Measurements from ENCODE around the gene CR1L. TPM values are rescaled to one million over a fixed set of nuclear protein-coding genes. Genes with fewer than 3 reads are reported as not detected.
A peak's percentile ranks its signal among the peaks of the same experiment; 100 is the strongest.

Gene CR1L
- total and polyA plus RNA-seq, 9 of the 15 experiments (the other 6 are each of a cell fraction or from before 2014, with no cell fraction given), result 10.1 to 74.8 (median 34.3) TPM

GRCh38 chr1:207691841-207692240, 46.9 kb downstream of the CR1L start:
- H3K4me1 ChIP-seq (replicated peaks in 1 of 2; ENCODE audit: control insufficient read depth in 2 of 2, insufficient read depth in 2 of 2, low read length in 2 of 2), result peaks cover 5 to 12% of the 10 kb centered on the region in 2 experiments; a peak in 3 of 5 replicates
- peaks cover 10% of the 10 kb centered on the region; the same call in 2 of the 3 replicates for H3K36me3 ChIP-seq (ENCODE audit: control insufficient read depth, insufficient read depth, low read length)
- peak overlapping the region; percentile 47 for H3K4me2 ChIP-seq (ENCODE audit: insufficient read depth, low read length)
- FAIRE-seq (no peak), DNase-seq (ENCODE audit: extremely low read depth in 1 of 4, low spot score in 3 of 4) (peak in 2 of 4 experiments; percentile 37 to 78), ATAC-seq (peak; percentile 74)
- in situ Hi-C loops (cut with MboI), result no loop called here
- intact Hi-C loops (cut with micrococcal nuclease), result loop anchor here (2.0 kb wide), 1 partner anchor 41 kb away; no protein-coding TSS in a partner anchor
- POLR2A ChIA-PET, result interaction anchor here (0.6 to 1.7 kb wide), 9 partner anchors 10 to 1028 kb away, joined by 3 to 6 read pairs (median 3); no protein-coding TSS in a partner anchor
- no peaks in the 10 kb centered on the region for H3K27me3 ChIP-seq (ENCODE audit: control insufficient read depth in 2 of 2, insufficient read depth in 2 of 2, low read length in 2 of 2)
- CTCF ChIA-PET (ENCODE audit: low intra/inter-chr PET ratio), result interaction anchor here (1.8 kb wide), 1 partner anchor 112 kb away, joined by 5 read pairs; no protein-coding TSS in a partner anchor
- H3K27ac ChIP-seq (ENCODE audit: extremely low read depth, low read depth, low read length), result peak overlapping the region; percentile 54
- no TSS peak for BruUV-seq (replicated peaks)
- 8% methylated on average over 11 of the region's 11 CpGs for whole genome bisulfite sequencing (ENCODE audit: insufficient coverage, low coverage, missing lambda C conversion rate)
- no peaks in the 10 kb centered on the region for H4K20me1 ChIP-seq (replicated peaks; ENCODE audit: control insufficient read depth, insufficient read depth, low read length)
- H3K79me2 ChIP-seq (ENCODE audit: control insufficient read depth, insufficient read depth, low read length), result no peaks in the 10 kb centered on the region
- H2AFZ ChIP-seq (ENCODE audit: low read depth, low read length), result peak overlapping the region; percentile 20
- H3K9ac ChIP-seq (ENCODE audit: insufficient read depth in 1 of 2, low read depth in 2 of 2, low read length in 2 of 2), result peak overlapping the region; percentile 32 to 33; a peak in 3 of 4 replicates
- H3K9me1 ChIP-seq (ENCODE audit: control insufficient read depth, insufficient read depth, low read length), result no peaks in the 10 kb centered on the region
- no peak overlapping the region; the same call in 1 of the 2 replicates for H3K4me3 ChIP-seq
- H3K9me3 ChIP-seq (replicated peaks; ENCODE audit: control insufficient read depth, insufficient read depth, low read depth, low read length), result no peaks in the 10 kb centered on the region
- 0 out of 2 replicates have a peak, but pooled peaks have one; percentile 22 for TF ChIP-seq CREB3 (tag; conservative IDR thresholded peaks at IDR 0.05; ENCODE audit: low read depth)
- no peak for TF ChIP-seq MYNN (IDR thresholded peaks at IDR 0.05)
- no peak for TF ChIP-seq MYNN (CRISPR knock-in tag; IDR thresholded peaks at IDR 0.05)
- TF ChIP-seq SPI1 (IDR thresholded peaks at IDR 0.05; ENCODE audit: borderline replicate concordance, low read depth, low read length), result peak; percentile 59; the same call in 1 of the 2 replicates
- TF ChIP-seq DEAF1 (CRISPR knock-in tag; IDR thresholded peaks at IDR 0.05), result no peak
- TF ChIP-seq EP400 (IDR thresholded peaks at IDR 0.05), result 0 out of 2 replicates have a peak, but pooled peaks have one; percentile 7
- TF ChIP-seq MECOM (CRISPR knock-in tag; IDR thresholded peaks at IDR 0.05), result no peak
- no peak for TF ChIP-seq CBX8 (IDR thresholded peaks at IDR 0.05; ENCODE audit: borderline replicate concordance, extremely low read depth, low read depth, low read length, poor library complexity, severe bottlenecking)
- no peak for TF ChIP-seq CUX1 (CRISPR knock-in tag; IDR thresholded peaks at IDR 0.05)
- TF ChIP-seq SP2 (IDR thresholded peaks at IDR 0.05; ENCODE audit: extremely low read depth, low read depth, low read length, poor library complexity, severe bottlenecking), result no peak
- TF ChIP-seq CC2D1A (IDR thresholded peaks at IDR 0.05), result peak; percentile 41
- TF ChIP-seq ZNF184 (CRISPR knock-in tag; IDR thresholded peaks at IDR 0.05), result no peak
- TF ChIP-seq MITF (IDR thresholded peaks at IDR 0.05), result no peak

All from K562 (cell line).